ENCODE results near the gene USF3.
A peak's percentile ranks its signal among the peaks of the same experiment; 100 is the strongest.

USF3 gene, protein sequence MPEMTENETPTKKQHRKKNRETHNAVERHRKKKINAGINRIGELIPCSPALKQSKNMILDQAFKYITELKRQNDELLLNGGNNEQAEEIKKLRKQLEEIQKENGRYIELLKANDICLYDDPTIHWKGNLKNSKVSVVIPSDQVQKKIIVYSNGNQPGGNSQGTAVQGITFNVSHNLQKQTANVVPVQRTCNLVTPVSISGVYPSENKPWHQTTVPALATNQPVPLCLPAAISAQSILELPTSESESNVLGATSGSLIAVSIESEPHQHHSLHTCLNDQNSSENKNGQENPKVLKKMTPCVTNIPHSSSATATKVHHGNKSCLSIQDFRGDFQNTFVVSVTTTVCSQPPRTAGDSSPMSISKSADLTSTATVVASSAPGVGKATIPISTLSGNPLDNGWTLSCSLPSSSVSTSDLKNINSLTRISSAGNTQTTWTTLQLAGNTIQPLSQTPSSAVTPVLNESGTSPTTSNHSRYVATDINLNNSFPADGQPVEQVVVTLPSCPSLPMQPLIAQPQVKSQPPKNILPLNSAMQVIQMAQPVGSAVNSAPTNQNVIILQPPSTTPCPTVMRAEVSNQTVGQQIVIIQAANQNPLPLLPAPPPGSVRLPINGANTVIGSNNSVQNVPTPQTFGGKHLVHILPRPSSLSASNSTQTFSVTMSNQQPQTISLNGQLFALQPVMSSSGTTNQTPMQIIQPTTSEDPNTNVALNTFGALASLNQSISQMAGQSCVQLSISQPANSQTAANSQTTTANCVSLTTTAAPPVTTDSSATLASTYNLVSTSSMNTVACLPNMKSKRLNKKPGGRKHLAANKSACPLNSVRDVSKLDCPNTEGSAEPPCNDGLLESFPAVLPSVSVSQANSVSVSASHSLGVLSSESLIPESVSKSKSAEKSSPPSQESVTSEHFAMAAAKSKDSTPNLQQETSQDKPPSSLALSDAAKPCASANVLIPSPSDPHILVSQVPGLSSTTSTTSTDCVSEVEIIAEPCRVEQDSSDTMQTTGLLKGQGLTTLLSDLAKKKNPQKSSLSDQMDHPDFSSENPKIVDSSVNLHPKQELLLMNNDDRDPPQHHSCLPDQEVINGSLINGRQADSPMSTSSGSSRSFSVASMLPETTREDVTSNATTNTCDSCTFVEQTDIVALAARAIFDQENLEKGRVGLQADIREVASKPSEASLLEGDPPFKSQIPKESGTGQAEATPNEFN (N-terminal part only)

GRCh38 chr3:113695786-113696645, at the start of gene USF3:
USF3 (minus strand) TSS chr3:113696642; CDS start chr3:113674878, 21,764 bp downstream.
- peak; percentile 50 to 79 (median 73) for DNase-seq (ENCODE audit: low read depth in 3 of 3)

DNA sequence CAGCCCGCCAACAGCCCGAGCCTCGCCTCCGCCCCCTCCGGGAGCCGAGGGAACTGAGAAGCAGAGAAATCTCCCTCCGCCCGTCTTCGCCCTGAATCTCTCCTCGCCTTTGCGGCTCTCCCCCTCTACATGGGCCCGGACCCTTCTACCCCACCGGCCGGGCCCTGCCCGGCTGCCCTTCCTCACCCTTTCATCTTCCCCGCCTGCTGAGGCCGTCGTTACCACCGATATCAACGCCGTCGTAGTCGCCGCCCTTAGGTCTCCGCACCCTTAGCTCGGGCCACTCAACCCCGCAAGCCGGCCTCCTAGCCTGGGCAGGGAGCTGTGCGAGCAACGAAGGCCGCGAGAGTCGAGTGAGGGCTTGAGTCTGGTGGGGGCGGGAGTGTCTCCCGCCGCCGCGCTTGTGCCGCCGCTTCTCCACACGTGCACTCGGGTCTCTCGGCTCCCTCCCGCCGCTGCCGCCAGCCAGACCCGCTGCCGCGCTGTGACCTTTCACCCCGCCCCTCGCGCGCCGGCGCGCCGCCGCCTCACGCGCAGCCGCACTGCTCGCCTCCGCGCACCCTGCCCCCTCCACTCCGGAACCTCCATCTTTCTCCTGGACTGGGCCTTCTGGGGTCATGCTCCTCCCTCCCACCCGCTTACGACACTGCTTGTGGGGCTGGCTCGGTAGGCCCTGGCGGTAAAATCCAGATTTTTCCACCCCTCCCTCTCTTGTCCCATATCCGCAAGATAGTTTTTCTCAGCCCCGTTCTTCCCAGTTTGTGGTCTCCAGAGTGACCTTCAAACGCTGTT, 49.5 kb upstream of the USF3 start, which contains the start of gene NAA50:
Gene NAA50 (minus strand): TSS at position 494 of the 792 bp plus-strand sequence. CDS start 300 bp downstream, at position 194.
- DNase-seq (ENCODE audit: low read depth in 3 of 3), result peak; percentile 87 to 93 (median 90)

DNA sequence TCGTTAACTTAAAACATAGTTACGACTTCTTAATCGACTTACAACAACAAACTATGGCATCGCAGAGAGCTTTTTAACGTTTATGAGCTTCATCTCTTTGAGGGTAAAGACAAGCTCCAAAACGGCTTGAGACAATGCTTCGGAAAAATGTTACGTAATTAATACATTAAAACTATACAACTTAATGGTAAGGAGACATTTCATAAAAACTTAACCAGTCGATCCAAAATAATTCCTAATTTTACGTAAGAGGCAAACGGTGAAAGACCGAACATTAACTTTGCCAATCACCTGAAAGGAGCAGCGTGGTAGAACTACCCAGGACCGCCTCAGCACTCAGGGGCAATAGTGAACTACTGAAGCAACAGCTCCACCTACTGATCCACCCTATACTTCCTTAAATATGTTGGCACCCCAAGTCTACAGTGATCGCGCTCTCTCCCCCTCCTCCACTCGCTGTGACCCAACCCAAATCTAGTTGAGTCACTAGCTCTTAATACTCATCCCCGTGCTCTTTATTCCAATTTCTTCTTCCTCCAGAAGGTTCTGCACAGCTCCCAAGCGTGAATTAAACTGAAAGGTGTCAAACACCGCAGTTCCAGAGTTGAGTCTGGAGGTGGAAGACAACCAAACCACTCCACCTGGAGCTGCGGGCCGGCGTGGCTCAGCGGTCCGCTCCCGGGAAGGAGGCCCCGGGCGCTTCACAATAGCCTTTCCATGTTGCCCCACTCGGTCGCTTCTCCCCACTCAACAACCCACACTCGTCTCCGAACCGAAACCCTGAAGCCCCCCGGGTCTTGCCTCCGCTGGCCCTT, 48.7 kb upstream of the USF3 start:
- DNase-seq (ENCODE audit: low read depth in 3 of 3), result peak; percentile 51 to 72 (median 70)

GRCh38 chr3:113743006-113743630, 46.7 kb upstream of the USF3 start:
- no peak for DNase-seq (ENCODE audit: low read depth in 3 of 3)

DNA sequence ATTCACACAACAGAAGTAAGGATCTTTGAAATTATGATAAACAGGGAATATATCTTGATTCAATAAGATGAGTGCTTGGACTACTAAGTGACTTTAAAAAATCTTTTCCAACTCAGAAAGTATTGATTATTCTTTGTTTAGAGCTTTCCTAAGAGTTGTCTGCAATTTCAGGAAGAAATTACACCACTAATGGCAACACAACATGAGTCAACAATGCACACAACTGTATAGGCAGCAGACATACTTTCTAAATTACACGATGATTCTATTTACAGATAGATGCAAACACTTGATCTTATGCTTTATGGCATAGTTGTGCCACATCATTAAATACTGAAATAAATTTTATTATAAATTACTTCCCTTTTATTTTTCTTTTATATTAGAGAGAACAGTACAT, 45.2 kb upstream of the USF3 start:
- no peak for DNase-seq (ENCODE audit: low read depth in 3 of 3)

DNA sequence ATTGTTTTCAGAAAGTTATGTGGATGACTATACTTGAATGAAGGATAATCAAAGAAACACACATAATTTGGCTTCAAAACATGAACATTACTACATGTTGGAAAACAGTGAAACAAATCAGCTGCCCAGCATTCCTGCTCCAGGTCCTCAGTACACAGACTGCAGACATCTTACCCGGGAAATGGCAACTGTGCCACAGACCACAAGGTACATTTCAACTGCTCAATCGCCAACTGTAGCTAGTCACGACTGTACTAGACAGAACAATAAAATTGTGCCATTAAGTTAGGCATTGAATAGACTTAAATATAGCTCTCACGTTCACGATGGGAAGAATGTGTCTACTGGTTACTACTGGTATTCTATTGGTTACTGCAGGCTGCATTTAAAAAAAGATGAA, 44.6 kb upstream of the USF3 start:
- no peak for DNase-seq (ENCODE audit: low read depth in 3 of 3)

- no peak for DNase-seq (ENCODE audit: low read depth in 3 of 3)
Measured at GRCh38 chr3:113736548-113737089, 40.2 kb upstream of the USF3 start.

DNA sequence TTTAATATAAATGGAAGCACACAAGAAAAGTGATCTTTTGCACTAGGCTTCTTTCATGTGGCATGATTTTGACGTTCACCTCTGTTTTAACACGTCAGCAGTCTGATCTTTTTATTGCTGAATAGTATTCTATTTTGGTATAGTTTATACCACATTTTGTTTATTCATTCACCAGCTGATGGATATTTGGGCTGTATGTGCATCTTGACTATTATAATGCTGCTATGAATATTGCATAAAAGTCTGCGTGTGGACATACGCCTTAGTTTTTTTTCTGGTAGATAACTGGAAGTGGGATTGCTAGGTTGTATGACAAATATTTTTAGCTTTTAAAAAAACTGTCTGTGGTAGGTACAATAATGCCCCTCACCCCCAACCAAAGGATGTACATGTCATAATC, 35.3 kb upstream of the USF3 start:
- DNase-seq (ENCODE audit: low read depth in 3 of 3), result no peak

DNA sequence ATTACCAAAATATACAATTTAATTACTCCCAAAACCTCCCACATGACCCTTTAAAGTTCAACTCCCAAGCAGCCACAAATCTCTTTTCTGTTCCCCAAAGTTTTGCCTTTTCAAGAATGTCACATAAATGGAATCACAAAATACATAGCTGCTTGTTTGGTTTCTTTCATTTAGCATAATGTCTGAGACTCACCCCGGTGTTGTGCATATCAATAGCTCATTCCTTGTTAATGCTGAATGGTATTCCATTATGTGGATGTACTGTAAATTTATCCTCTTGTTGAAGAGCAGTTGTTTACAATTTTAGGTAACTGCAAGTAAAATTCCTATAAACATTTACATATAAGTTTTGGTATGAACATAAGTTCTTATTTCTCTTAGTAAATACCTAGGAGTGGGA, 34.1 kb upstream of the USF3 start:
- no peak for DNase-seq (ENCODE audit: low read depth in 3 of 3)

DNA sequence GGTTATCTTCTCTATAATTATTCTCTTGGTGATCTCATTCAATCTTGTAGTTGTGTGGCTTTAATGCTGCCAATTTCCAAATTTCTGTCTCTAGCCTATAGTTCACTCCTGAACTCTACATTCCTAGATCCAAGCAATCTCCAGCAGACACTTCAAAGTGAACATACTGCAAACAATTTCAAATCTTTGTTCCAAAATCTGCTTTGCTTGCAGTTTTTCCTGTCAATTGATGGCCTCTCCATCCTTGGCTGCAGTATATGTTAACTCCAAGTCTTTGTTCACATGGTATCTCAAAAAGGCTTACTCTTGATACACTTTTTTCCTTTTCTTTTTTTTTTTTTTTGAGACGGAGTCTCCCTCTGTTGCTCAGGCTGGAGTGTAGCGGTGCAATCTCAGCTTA, 32.2 kb upstream of the USF3 start:
- DNase-seq (ENCODE audit: low read depth in 3 of 3), result no peak

GRCh38 chr3:113721636-113722035, 25.2 kb upstream of the USF3 start:
- DNase-seq (ENCODE audit: low read depth in 3 of 3), result no peak

GRCh38 chr3:113719758-113720157, 23.3 kb upstream of the USF3 start:
- no peak for DNase-seq (ENCODE audit: low read depth in 3 of 3)

DNA sequence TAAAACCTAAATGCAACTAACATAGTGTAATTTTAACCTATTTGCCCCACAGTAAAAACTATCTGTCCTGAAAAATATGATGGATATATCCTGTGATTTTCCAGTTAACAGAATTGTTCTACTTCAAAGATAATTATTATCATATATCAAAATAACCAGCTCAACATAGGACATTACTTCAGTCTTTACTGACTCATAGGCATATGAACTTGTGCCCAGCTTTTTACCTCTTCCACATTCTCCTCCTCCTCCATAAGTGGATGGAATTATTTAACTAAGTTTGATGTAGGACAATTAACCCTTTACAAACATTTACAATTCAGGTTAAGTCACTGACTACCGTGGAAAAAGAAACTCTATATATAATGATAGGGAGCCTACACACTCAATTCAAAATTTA, 22.9 kb upstream of the USF3 start:
- DNase-seq (ENCODE audit: low read depth in 3 of 3), result no peak

DNA sequence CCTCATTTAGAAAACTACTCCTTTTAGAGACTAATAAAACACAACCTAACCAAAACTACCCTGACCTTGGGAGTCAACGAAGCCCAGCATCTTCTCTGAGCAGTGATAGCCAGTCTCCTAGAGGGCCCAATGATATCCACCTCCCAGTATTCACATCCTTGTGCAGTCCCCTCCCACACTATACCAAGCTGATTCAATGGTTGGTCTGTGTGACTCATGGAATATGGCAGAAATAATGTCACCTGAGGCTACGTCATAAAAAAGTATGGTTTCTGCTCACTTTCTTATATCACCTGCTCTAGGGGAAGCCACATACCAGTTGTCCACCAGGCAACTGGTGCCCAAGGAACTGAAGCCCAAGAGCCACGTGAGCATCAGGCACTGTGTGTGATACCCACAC, 21.4 kb upstream of the USF3 start:
- DNase-seq (ENCODE audit: low read depth in 3 of 3), result no peak

DNA sequence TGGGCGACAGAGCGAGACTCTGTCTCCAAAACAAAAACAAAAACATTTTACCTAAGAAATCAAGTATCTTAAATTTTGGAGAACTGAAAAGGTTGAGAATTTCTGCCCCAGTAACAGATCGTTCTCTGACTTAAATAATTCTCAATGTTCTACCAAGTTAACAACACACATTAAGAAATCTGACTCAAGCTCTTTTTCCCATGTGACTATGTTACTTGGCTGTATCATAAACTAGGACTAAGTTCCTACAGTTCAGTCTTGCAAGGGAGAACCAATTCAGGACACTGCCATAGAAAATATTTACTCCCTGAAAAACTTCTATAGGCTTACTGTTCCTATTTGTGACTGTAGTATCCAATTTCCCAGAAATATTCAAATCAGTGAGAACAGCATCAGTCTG, 20.9 kb upstream of the USF3 start:
- no peak for DNase-seq (ENCODE audit: low read depth in 3 of 3)

DNA sequence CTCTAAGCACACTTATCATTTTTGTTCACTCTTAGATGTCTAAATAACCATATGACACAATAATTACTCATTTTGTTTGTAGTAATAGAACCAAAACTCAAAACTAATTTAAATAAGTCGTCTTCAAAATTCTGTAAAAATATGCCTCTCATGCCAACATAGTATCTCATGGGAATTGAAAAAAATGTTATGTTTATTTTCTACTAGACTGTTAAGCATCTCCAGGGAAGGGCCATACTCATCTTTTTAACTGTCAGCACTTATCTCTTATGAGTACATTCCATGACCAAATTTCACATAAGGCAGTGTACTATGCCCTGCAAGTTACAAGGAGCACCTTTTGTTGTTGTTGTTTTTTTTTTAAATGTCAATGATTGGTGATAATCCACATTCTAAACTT, 18.3 kb upstream of the USF3 start:
- DNase-seq (ENCODE audit: low read depth in 3 of 3), result no peak

DNA sequence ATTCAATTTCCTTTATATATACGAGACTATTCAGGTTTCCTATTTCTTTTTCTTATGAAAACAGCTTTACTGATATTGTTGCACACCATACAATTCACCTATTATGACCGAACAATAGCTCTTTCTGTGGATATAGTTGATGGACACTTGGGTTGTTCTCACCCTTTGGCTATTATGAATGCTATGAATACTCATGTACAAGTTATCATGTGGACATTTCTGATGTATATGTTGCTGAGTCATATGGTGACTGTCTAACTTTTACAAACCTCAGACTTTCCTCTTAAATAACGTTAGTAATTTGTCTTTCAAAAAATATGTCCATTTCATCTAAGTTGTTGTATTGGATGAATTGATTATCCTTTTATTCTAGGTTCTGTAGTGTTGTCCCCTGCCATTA, 15.7 kb upstream of the USF3 start:
- DNase-seq (ENCODE audit: low read depth in 3 of 3), result no peak

GRCh38 chr3:113707835-113708234, 11.4 kb upstream of the USF3 start:
- no peak for DNase-seq (ENCODE audit: low read depth in 3 of 3)

GRCh38 chr3:113698956-113699355, 2.5 kb upstream of the USF3 start:
- peak in 1 of 3 experiments; percentile 16 for DNase-seq (ENCODE audit: low read depth in 3 of 3)

Data from stimulated activated CD4-positive, alpha-beta T cell treated with anti-CD3 and anti-CD28 coated beads, TNF-alpha, amount 100 ng/mL, for 24 hours (primary cell).